HG03139 (cell line): ENCODE data around the gene NEURL1.
"Not testable (repeated sequence)": the region's sequence is repeated elsewhere in the genome, so short reads cannot be mapped to it uniquely, and the experiment has no call there.

Experiments
- ATAC-seq: cut with Tn5 transposase; IDR thresholded peaks from one replicate; pipeline ENCODE4 v1.9.1; 2021; ENCODE audit not compliant: unreplicated experiment

Gene NEURL1

DNA sequence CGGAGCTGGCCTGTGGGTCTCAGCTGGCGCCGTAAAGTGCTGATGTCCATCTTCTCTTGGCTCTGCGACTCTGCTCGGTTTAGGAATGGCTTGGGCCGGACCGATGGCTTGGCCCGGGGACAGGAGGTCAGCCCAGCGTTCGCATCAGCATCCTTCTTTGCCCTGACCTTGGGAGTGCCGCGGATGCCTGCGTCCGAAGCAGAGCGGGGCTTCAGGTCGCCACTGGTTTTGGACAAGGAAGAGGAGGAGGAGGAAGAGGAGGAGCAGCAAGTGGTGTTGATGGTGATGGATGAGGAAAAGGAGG lies 109.3 kb downstream of the NEURL1 start:
- ATAC-seq: no peak

DNA sequence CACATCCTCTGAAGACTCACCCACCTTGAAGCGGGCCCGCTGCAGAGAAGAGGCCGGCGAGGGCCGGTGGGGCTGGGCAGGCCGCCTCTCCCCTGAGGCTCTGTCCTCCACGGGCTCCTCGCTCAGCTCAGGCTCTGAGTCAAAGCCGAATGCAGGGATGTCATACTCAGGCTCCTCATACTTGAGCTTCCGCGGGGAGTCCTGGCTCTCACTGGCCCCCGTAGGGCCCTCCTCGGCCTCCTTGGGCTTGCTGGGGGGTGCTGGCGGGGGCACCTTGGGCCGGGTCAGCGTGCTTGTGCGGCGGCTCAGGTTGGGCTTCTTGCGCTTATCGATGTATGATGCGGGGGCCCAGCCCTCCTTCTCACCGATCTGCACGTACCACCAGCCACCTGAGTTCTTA lies 109.9 kb downstream of the NEURL1 start:
- ATAC-seq: no peak

DNA sequence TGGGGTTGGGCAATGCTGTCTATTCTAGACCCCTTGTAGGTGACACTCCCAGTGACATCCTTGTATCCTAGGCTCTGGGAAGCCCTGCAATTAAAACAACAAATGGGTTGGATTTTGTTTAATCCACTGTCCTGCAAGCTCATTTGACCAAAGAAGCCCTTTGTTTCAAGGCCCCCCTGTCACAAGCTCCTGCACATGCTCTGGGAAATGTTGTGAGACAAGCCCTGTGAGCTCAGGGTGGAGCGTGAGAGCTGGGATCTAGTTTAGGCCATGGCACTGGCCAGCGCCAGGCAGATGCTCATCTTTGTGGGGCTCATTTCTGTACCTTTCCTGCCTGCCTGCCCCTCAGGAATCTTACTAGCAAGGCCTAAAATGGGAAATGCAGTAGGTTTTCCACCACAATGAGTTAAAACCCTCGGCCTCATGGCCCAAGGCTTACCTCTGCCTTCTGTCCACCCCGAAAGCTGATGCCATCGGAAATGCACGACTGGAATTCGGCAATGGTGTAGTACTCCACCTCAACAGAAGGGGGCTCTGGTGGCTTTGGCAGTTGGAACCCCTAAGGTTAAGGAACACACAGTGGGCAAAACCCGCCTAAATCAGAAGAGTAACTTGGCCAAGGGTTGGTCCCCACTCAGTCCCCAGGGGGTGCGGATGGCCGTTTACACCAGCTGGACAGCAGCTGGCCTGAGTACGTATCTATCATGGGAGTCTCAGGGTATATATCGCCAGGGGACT lies 112.0 kb downstream of the NEURL1 start:
- ATAC-seq: no peak

DNA sequence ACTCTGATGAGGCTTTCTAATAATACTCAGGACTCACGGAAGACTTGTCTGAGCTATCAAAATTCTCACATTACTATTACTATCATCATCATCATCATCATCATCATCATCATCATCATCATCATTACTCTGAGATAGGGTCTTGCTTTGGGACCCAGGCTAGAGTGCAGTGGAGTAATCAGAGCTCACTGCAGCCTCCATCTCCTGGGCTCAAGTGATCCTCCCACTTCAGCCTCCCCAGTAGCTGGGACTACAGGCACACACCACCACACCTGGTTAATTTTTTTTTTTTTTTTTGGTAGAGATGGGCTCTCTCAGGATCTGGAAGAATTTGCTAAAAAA lies 112.6 kb downstream of the NEURL1 start:
- not testable (repeated sequence) for ATAC-seq

DNA sequence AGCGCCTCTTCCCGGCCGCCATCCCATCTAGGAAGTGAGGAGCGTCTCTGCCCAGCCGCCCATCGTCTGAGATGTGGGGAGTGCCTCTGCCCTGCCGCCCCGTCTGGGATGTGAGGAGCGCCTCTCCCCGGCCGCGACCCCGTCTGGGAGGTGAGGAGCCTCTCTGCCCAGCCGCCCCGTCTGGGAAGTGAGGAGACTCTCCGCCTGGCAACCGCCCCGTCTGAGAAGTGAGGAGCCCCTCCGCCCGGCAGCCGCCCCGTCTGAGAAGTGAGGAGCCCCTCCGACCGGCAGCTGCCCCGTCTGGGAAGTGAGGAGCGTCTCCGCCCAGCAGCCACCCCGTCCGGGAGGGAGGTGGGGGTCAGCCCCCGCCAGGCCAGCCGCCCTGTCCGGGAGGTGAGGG lies 113.5 kb downstream of the NEURL1 start:
- not testable (repeated sequence) for ATAC-seq

DNA sequence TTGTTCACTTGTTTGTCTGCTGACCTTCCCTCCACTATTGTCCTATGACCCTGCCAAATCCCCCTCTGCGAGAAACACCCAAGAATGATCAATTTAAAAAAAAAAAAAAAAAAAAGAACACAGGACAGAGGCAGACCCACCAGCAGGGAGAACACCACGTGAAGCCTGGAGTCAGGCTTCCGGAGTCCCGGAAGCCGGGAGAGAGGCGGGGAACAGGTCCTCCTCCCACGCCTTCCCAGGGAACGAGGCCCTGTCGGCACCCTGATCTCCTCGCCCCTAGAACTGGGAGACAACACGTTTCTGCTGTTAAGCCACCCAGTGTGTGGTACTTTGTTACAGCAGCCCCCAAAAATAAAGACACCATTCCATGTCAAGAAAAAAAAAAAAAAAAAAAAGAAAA lies 114.6 kb downstream of the NEURL1 start:
- not testable (repeated sequence) for ATAC-seq

DNA sequence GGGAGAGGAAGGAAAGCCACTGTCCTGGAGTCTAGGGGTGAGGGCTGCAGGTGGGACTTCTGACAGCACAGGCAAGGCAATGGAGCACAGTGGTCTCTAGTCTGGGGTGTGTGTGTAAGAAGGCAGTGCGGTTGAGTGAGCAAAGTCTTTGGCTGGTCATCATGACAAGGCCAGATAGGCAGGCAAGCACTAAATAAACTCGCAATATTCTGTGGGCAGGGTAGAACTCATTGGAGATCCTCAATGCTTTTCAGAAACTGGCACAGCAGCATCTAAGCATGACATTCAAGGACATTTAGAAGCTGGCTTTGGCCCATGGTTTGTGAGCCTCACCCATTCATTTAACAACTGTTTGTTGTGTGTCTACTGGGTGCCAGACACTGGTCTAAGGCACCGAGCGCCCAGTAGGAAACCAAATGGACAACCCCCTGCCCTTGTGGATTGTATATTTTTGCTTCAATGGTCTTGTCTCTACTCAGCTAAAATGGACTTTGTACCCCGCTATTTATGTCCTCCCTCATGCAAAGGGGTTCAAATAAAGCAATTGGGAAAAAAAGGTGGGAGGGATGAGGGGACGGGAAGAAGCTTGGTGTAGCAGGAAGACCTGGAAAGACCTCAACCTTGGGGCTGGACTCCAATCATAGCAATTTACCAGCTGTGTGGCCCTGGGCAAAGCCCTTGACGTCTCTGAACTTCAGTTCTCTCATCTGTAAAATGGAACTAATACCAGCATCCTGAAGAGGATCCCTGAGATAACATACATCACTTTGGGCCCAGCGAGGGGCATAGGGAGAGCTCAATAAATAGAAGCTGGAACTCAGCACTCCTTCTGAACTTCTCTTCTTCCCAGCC lies 116.0 kb downstream of the NEURL1 start:
- no peak for ATAC-seq

DNA sequence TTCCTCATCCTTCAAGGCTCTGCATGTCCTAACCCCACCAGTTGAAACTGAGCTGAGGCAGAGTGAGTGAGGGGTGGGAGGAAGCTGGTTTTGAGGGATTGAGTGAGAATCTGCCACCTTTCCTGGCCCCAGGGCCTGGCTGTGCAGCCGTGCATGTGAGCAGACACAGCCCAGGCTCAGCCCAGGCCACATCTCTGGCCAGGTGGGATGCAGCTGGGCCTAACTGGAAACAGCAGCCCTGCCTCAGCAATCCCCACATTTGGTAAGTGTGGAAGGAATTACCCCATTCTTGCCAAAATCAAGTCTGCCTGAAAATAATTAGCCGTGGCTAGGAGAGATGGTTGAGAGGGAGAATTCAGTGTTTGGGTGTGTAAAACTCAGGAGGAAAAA lies 116.6 kb downstream of the NEURL1 start:
- no peak for ATAC-seq

DNA sequence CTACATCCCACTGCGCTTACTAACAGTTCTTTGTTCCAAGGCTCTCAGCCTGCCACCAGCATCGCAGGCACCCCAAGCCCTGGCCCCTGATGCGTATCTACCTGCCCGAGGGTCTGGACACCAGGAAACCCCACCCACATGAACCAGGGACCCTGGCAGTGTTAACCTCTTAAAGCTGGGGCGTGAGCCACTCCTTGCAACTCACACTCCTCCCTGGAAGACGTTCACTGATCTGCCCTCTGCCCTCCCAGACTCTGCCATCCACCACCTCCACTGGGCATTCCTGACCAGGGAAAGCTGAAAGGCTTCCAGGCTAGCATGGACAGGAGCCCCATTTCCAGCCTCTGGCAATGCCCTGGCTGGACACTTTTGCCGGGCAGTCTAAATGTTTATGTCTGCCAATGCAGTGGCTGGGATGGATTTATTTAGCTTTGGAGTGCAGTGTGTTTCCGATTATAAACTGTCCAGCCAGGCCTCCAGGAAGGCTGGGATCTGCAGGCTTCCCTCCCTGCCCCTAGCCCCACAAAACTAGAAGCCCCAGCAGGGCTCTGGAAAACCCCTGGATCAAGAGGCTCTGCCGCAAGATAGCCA lies 117.5 kb downstream of the NEURL1 start:
- ATAC-seq: no peak

DNA sequence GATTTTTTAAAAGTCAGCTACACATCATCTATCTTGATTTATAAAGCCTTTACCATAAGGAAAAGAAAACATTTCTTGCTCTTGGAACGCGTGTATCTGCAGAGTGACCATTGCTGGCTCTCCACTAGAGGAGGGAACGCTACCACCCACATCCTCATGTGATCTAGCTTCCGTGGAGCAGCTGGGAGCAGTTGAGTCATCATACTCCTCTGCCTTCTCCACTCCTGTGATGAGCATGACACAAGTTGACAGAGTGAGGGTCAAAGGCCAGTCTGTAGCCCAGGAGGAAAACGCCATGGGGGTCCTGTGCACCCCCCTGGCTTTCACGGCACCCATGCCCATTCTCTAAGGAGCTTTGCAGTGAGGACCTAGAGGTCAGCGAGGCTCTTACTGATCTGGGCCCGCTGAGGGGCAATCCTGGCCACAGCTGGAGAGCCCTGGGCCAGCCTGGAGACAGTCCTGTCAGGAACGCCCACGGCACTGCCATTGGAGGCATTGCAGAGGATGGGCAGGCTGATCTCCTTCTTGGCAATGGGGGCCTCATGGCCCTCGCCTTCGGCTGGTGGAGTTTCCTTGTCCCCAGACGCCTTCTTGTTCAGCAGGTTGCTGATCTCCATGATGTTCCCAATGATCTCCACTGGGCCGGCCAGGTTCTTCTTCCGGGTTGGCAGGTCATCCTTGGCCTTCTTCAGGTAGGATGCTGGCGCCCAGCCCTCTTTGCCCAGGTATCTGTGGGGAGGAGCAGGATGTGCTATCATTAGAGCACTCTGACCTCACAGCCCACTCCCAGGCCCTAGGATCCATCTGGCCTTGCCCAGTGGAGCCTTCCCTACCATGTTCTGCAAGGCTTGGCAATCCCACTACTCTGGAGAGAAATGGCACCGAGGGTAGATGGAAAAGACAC lies 119.2 kb downstream of the NEURL1 start:
- no peak for ATAC-seq

DNA sequence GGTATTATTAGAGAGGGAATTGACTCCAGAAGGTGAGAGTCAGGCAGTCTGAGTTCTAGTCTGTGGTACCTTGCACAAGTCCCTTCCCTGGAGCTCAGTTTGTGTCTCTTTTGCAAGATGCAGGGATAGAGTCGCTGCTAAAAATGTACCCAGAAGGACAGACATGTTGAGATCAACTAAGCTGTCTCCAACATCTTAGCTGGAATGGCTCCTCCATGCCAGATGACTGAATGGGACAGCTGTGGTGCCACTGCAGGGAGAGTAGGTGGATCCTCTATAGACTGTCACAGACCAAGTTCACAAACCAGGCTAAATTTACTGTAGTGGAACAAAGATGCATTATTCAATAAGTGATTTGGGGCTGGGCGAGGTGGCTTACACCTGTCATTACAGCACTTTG lies 120.1 kb downstream of the NEURL1 start:
- ATAC-seq: no peak

DNA sequence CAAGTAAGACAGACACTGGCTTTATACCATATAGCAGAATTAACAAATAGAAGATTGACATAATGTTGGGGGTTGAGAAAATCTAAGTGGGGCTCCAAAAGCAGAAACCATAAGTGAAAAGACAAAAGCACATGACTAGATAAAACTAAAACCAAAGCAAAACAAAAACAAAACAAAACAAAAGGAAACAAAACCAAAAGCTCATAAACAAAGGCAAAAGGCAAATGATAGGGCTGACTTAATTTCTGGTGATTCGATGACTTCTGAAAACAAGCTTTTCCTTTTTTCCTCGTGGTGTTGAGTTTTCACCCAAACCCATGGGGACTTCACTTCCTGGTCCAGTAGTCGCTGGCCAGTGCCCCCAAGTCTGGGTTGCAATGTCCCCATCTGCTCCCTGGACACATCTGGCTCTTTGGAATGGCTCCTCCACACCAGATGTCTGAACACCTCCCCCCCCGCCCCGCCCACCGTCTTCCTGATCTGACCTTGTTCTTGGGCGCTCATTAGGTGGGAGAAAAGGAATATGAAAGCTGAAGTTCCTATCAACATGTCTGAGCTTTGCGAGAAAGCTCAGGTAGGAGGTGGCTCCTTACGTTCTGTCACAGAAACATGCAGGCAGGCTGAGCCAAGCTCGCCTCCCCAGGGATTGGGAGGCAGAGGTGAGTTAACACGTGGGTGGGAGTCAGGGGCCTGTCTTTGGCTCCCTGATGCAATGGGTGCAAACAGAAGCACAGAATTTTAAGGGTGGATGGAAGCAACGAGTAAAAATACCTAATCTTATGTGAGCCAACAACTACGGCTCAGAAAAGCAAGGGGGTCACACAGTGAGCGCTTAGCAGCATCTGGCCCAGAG lies 121.0 kb downstream of the NEURL1 start:
- ATAC-seq: no peak

DNA sequence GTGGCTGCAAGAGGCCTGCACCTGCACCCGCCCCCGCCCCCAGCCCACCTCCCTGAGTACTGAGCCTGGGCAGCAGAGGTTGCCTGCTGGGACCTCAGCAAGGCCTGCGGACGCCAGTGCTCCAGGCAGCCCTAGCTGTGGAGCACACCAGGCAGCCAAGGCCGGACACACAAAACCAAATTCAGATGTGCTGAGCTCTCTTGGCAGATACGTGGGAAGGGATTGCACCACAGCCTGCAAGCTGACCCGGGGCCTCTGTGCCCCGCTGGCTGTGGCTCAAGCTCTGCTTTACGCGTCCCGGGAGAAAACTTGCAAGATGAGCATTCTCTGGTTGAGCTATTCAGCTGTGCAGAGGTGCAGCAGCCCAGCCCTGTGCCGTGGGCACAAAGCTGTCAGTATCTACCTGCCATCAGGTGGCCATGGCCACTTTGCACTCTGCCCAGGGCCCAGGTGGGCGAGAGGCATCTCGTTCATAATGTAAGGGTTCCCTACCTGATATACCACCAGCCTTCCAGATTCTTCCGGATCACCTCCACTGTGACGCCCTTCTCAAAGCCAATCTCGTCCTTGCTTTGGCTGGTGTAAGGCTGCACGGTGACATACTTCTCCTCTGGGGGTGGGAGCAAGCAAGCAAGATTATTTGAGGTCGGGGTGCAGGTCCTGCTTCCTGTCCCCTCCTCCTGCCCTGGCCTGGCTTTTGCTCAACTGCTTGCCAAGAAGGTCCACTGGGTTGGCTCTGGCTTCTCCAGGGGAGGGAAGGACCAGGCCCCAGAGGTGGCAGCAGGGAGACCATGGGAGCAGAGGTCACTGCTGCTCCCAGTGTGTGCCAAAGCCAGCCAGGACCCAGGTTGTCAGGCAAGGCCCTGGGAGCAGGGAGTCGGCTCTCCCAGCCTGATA lies 123.4 kb downstream of the NEURL1 start:
- no peak for ATAC-seq

DNA sequence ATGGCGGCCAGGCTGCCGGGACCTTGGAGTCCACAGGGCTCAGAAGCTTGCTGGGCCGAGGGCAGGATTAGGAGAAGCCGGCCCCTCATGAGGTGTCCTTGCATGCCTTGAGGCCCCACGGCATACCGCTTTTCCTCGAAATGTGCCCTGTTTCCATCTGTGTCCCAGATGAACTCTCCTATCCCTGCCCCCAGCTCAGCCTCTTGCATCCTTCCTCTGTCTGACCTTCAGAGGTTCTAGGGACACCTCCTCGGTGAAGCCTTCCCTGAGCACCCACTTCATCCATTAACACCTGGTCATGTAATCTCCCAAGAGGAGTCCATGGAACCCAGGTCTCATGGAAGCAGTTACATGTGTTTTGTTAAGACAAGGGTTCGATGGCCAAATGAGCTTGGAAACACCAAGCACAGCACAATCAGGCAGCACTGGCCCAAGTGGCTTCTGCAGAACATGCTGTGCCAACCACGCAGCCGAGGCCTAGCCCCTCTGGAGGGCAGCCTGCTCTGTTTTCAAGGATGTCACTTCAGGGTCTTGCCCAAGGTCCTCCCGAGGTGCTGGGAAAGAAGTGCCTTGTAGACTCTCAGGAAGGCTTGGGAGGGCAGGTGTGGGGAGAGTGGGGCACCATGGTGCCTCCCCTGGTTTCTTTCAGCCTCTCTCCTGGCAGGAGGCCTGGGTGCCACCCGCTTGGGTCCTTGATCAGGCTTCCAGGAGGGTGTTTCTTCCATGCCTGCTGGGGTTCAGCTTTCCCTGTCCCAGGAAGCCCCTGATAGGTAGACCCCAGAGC lies 124.3 kb downstream of the NEURL1 start:
- no peak for ATAC-seq

DNA sequence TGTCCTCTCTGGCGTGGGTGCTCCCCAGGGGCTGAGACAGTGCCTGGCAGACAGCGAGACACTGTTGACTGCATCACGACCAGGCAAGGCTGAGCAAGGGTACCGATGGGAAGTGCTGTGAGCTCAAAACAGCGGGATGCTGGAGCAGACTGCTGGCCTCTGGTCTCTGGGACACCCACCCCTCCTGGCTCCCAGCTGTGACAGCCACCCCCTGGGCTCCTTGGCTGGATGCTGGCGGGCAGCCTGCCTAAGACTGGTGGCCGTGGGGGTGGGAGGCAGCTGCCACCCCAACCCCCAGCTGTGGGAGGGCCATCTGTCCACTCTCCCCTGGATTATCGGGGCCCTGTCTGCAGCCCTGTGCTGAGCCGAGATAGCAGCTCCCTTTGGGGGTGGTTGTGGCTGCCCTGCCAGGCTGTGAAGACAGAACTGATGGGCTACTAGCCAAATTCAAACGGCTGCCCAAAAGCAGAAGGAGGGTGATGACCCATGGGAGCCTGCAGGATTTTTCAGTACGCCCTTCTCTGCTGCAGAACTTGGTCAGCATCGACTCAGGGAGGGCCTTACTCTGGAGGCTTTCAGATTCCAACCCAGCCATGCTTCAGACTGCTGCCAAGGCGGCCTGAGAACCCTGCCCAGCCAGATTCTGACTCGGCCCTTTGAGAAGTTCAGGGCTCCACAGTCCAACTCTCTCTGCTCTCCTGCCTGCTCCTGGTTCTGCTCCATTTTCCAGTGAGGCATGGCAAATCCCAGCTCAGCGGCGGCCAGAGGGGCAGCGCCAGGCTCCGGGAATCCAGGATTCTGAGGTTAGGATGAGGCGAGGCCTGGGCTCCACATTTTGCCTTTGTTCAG lies 125.3 kb downstream of the NEURL1 start:
- no peak for ATAC-seq

DNA sequence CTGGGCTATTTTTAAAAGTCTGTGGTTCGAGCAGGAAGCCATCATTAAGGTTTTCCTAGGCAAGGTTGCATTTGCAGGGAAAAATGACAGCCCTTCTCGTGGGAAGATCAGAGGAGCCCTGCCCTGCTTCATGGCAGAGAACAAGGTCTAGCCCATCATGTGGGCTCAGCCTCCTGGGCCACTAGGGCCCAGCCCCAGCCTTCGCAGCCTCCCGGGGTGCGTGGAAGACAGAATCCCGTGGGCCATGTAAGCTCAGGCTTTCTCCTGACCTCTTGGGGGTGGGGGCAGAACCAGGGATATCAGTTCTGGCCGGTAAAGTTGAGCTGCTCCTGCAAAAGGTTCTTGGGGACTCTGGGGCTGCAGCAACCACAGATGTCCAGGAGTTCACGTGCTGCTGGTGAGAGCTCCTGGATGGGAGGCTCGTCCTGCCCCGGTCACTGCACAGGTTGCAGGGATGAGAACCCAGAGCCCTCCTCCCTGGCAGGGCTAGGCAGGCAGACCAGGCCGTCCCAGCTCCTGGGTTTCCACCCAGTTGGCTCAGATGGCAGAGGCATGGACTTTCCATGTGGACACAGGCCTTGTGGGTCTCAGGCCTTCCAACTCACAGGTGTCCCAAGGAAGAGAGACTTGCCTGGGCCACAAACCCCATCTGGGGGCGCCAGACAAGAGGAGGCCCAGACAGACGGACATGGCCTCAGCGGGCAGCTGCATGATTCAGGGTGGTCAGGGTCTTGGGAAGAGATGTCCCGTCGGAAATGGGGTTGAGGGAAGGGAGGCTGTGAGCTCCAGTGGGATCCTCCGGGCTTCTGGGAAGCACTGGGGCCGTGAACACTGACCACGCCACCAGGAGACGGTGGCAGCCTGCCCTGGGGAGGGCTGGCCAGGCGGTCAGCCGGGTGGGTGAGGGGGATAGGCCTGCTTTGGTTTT lies 126.2 kb downstream of the NEURL1 start:
- ATAC-seq: no peak

DNA sequence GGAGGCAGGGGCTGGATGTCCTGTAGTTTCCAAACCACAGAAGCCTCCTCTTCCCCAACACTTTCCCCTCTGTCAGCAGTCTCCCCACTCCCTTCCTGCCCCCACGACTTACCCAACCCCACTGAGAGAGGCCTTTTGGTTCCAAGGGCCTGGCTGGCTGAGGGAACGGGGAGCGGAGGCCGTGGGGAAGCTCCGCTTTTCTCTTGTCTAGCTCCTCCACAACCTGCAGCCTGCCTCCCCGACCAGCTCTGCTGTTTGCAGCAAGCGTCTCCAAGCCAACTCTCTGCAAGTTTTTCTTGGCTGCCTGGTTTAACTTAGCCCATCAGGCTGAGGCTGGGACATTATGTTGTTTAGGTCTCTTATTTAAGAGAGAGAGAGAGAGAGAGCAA lies 126.8 kb downstream of the NEURL1 start:
- no peak for ATAC-seq
